ENCODE data around the gene NAT14.
"Not testable (repeated sequence)": the region's sequence is repeated elsewhere in the genome, so short reads cannot be mapped to it uniquely, and the experiment has no call there.

Gene NAT14

DNA sequence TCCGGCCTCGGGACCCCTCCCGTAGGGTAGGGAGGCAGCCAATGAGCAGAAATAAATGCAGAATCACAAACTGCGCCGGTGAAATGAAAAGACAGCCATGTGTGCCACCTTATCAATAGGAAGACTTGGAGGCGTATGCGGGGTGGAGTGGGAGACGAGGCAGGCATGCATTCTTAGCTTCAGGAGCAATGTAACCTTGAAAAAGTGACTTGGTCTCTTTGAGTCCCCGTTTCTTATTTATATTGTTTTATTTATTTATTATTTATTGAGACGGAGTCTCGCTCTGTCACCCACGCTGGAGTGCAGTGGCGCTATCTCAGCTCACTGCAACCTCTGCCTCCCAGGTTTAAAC lies 19.2 kb downstream of the NAT14 start:
- DNase-seq: no peak

- no peak for DNase-seq
These were observed 20.0 kb downstream of the NAT14 start for GRCh38 chr19:55504981-55505380.

DNA sequence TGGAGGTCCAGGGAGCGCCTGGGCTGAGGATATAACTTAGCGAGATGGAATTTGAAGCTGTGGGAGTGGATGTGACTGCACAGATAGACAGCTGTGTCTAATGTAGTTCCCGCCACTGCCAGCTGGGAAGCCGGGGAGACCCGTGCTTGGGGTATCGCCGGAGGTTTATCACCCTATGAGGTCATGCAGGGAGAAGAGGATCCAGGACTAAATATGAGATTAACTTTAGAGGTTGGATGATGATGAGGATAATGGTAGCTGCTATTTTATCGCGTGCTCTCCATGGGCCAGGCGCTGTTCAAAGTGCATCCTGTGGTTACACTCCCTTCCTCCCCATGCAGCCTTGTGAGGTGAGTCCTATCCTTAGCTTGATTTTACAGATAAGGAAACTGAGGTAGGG lies 23.1 kb downstream of the NAT14 start:
- no peak for DNase-seq

DNA sequence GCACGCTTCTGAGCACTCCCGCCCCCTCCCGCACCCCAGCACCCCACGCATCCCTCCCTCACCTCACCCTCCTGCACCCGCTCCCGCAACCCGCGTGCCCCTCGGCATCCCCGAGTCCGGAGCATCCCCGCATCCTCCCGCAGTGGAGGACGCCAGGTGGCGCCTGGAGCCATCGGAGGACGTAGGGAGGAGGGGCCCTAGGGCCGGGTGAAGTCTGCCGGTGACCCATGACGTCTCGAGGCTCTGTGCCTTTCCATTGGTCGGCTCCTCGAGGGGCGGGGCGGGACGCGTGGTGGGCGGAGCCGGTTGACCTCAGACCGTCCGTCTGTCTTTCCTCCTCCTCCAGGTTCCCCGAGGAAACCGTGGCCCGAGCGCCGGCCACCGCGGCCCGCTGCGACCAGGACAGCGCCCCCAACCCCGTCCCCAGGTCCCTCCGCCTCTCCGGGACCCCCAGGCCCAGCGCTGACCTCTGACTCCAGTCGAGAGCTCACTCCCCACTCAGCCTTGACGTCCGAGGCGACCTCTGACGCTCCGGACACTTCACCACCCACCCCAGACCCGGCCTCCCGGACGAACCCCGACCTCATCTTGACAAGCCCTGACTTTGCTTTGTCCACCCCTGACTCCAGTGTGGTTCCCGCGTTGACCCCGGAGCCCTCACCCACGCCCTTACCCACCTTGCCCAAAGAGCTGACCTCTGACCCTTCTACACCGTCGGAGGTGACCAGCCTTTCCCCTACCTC lies 32.1 kb downstream of the NAT14 start:
- DNase-seq: peak; percentile 87

DNA sequence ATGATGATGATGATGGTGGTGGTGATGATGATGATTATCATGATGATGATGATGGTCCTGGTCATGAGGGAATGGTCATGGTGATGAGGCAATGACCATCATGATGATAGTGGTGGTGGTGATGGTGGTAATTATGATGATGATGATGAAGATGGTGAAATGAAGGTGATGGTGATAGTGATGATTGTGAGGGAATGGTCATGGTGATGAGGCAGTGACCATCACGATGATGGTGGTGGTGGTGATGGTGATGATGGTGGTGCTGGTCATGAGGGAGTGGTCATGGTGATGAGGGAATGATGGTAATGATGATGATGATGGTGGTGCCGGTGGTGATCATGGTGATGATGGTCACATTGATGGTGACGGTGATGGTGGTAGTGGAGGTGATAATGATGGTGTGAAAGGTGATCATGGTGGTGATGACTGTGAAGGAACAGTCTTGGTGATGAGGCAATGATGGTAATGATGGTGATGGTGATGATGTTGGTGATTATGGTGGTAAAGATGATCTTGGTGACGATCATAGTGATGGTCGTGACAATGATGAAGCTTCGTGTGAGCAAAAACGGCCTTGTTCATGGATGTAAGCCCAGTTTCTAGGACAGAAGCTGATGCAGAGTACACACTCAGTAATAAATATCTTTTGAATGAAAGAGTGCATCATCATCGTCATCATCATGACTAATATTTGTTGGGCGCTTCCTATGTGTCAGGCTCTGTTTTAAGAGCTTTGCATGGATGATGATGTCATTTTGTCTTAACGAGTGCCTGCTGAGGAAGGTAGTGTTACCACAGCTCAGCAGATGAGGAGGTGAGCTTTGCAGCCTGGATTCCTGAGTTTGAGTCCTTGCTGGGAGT lies 34.7 kb downstream of the NAT14 start:
- no peak for DNase-seq

GRCh38 chr19:55520691-55521292 lies 35.8 kb downstream of the NAT14 start:
- DNase-seq: no peak

DNA sequence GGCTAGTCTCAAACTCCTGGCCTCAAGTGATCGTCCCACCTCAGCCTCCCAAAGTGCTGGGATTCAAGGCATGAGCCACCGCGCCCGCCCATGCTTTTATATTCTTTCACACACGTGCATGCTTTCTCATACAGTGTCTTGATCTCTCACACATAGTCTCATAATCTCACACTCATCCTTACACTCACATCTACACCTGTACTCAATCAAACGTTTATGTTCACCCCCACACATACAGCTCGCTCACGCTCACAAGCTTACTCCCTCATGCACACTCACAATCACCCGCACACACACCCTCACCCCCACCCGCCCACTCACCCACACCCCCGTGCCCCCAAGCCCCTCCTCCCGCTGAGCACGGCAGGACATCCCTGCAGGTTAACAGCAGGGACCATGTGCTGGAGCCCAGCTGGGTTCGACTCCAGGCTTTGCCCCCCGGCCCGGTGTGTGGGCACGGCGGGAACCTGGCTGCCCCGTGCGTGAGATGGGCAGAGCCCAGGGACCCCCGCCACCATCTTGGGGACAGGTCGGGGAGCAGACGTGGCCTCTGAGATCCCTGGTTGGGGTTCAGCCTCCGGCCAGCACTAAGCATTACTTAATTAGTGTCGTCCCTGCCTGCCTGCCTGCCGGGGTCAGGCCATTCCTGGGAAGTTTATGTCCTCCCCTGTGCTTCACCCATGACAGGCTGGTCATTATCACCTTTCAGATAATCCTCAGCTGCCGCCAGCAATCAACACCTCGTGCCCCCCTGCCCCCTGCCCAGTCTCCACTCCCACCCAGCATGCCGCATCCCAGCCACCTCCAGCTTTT lies 40.5 kb downstream of the NAT14 start:
- DNase-seq: no peak

DNA sequence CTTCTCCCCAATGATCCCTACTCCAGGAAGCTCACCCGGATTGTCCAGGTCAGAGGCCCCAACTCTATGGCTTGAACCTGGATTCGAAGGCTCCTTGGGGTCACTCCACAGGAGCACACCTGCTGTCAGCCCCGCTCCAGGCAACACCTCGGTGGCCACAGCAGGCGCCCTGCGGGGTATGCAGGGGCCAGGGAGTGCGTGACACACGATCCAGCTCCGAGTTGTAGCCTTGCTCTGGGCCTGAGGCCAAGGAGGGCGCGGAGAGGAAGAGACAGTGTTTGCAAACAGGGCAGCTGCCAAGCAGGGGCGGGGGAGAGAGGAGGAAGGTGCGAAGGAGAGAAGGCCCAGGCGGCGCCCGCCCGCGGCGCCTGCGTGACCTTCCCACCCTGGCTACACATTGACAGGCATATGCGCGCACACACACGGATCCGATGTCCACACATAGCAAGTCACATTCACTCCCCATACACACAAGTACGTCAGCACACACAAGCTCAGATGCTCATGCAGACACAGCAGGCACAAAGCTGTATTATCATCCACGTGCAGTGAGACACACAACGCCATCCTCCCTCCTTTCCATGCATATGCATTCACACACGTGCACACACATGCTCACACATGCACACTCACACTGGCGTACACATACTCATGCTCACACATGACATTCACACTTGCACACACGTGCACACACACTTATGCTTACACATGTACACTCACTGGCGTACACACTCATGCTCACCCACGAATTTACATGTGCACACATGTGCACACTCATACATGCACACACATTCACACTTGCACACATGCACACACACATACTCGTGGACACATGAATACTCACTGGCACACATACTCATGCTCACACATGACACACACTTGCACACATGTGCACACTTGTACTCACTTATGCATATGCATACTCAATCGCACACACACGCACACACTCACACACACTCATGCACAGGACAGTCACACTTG lies 41.5 kb downstream of the NAT14 start:
- no peak for DNase-seq

DNA sequence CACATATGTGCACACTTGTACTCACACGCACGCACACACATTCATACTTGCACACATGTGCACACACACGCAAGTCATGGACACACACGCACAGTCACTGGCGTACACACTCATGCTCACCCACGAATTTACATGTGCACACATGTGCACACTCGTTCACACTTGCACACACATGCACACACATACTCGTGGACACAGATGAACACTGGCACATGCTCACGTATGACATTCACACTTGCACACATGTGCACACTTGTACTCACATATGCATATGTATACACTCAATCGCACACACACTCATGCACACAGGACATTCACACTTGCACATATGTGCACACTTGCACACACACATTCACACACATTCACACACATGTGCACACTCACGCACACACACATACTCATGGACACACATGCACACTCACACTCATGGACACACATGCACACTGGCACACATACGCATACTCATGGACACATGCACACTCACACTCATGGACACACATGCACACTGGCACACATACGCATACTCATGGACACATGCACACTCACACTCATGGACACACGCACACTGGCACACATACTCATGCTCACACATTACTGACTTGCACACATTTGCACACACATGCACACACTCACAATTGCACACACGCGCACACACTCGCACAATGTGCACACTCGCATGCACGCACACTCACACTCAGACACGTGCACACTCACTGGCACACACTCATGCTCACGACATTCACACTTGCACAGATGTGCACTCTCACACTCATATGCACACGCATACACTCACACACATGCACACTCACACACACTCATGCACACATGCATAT lies 42.4 kb downstream of the NAT14 start:
- no peak for DNase-seq

DNA sequence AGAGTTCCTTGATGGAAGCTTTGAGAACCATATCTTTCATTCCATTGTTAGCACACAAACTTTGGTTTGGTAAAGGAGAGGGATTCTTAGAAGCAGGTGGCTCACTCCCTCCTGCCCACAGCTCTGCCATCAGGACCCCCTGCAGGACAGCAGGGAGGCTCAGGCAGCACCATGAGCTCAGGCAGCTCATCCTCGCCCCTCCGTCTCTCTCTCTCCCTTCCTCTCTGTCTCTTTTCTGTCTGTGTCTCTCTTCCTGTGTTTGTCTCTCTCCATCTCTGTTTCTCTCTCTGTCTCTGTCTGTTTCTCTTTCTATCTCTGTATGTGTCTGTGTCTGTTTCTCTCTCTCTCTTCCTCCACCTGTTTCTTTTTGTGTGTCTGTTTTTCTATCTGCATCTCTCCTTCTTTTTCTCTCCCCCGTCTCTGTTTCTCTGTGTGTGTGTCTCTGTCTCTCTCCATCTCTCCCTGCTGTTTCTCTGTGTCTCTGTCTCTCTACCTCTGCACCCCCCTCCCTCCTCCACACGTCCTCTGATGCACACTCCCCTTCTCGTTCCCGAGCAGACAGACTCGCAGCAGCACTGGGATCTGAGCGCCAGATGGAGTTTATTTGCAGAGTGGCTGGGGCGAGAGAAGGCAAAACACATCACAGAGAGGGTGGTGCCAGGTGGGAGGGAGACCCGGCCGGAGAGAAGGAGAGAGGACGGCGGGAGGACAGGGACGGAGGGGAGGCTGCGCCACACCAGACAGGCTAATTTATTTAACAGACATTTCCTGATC lies 43.2 kb downstream of the NAT14 start:
- no peak for DNase-seq

DNA sequence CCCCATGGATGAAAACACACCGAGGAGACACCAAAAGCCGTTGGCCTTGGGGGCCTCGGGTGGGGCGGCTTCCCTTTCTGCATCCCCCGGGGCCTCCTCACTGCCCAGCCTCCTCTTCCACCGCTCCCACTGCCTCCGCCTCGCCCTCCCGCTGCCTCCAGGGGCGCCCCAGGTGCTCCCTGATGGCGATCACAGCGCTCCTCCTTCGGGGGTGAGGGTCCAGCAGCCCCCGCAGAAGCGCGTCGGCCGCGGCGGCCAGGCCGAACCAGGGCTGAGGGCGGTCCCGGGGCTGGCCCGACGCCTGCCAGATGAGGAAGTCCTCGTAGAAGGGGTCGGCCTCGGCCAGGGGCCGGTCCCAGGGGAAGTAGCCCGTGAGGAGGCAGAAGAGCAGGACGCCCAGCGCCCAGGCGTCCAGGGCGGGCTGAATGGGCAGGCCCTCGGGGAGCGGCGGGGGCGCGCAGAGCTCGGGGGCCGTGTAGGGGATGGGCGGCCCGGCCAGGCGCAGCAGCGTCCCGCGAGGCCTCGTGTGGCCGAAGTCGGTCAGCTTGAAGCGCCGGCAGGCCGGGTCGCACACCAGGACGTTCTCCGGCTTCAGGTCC lies 44.7 kb downstream of the NAT14 start:
- no peak for DNase-seq

DNA sequence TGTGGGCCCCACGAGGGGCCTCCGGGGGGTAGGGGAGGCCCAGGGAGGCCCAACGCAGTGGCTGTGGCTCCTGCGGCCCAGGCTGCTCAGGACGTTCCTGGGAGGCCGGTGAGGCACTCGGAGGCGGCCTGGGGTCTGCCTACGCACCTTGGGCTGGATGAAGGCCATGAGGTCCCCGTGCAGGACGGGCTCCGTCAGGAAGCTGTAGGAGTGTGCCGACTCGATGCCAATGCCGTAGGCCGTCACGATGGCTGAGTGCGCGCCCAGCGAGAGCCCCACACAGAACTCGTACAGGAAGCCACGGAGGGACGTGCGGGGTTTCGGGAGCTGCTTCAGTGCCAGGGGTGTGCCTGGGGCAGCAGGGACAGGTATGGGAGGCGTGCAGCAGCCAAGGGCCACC lies 46.0 kb downstream of the NAT14 start:
- DNase-seq: no peak

DNA sequence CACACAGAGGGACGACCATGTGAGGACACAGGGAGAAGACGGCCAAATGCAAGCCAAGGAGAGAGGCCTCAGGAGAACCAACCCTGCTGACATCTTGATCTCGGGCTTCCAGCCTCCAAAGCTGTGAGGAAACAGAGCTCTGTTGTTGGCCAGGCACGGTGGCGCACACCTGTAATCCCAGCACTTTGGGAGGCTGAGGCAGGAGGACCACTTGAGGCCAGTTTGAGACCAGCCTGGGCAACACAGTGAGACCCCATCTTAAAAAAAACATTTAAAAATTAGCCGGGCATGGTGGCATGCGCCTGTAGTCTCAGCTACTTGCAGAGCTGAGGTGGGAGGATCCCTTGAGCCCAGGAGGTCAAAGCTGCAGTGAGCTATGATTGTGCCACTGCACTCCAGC lies 49.3 kb downstream of the NAT14 start:
- DNase-seq: not testable (repeated sequence)

DNA sequence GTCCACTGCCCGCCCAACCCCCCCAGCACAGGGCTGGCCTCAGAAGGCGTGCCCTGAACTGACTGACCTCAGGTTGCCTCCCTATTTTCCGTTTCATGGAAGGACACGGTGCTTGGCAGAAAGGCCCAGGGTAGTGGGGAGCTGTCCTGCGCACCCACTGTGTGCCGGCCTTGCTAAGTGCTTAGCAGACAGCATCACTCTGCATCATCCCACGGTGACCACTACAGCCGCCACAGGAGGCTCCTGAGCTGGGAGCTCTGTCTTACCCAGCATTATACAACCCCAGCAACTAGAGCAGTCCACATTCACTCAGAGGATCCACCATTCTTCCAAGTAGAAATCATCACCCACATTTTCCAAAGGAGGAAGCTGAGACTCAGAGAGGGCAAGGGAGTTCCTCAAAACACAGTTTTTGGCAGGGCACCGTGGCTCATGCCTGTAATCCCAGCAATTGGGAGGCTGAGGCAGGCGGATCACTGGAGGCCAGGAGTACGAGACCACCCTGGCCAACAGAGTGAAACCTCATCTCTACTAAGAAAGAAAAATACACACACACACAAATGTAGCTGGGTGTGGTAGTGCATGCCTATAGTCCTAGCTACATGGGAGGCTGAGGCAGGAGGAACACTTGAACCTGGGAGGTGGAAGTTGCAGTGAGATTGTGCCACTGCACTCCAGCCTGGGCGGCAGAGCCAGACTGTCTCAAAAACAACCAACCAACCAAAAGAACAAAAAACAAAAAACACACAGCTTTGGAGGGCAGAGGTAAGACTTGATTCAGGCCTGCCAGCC lies 50.4 kb downstream of the NAT14 start:
- DNase-seq: no peak

DNA sequence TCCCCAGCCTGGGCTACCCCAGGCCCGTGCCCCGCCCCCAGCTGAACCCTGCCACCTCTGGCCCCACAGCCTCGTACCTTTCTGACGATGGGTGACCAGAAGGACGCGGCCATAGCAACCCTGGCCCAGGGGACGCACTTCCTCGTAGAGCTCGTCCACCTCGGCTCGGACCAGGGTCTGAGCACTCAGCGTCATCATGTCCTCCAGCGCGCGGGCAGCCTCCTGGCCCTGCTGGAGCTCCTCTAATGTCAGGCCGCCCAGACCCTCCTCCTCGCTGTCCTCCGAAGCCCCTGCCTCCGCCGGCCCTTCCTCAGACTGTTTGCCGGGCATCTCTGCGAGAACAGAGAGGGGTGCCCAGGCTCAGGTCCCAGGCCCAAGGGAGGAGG lies 51.0 kb downstream of the NAT14 start:
- DNase-seq: no peak

GRCh38 chr19:55536366-55536765 lies 51.4 kb downstream of the NAT14 start:
- no peak for DNase-seq

Measured in effector CD8-positive, alpha-beta T cell (primary cell).